GM21717 (cell line): ENCODE measurements around the gene MRPL38.

ENCODE experiments used
- ATAC-seq: cut with Tn5 transposase; IDR thresholded peaks from one replicate; pipeline ENCODE4 v1.9.1; 2021; ENCODE audit warnings: mild to moderate bottlenecking, moderate library complexity; ENCODE audit not compliant: unreplicated experiment

The MRPL38 gene

GRCh38 chr17:75904749-75905521 lies at the start of gene MRPL38:
Gene MRPL38 (minus strand): TSS chr17:75904884. CDS start chr17:75904875, 9 bp downstream.
- ATAC-seq = peak; percentile 87

- no peak for ATAC-seq
Observed at GRCh38 chr17:75950855-75951554, 46.3 kb upstream of the MRPL38 start.

GRCh38 chr17:75950421-75950820 lies 45.7 kb upstream of the MRPL38 start:
- no peak for ATAC-seq

GRCh38 chr17:75945211-75945610 lies 40.5 kb upstream of the MRPL38 start:
- ATAC-seq = no peak

- no peak for ATAC-seq
Observed at GRCh38 chr17:75943491-75943890, 38.8 kb upstream of the MRPL38 start.

- no peak for ATAC-seq
Observed at GRCh38 chr17:75942473-75942872, 37.8 kb upstream of the MRPL38 start.

GRCh38 chr17:75941442-75941819 lies 36.7 kb upstream of the MRPL38 start:
- ATAC-seq = no peak

GRCh38 chr17:75940727-75941441 lies 36.2 kb upstream of the MRPL38 start, which contains the start of gene FBF1:
Gene FBF1 (minus strand): TSS chr17:75941042. CDS start chr17:75938149, 2,893 bp downstream.
- peak; percentile 84 for ATAC-seq

- ATAC-seq = no peak
Observed at GRCh38 chr17:75937652-75938051, 33.0 kb upstream of the MRPL38 start.

GRCh38 chr17:75933808-75934207 lies 29.1 kb upstream of the MRPL38 start:
- ATAC-seq = no peak

GRCh38 chr17:75932852-75933251 lies 28.2 kb upstream of the MRPL38 start:
- ATAC-seq = no peak

GRCh38 chr17:75931062-75931461 lies 26.4 kb upstream of the MRPL38 start:
- no peak for ATAC-seq

- no peak for ATAC-seq
Observed at GRCh38 chr17:75927286-75927922, 22.7 kb upstream of the MRPL38 start.

GRCh38 chr17:75926456-75926855 lies 21.8 kb upstream of the MRPL38 start:
- ATAC-seq = no peak

- ATAC-seq = no peak
Observed at GRCh38 chr17:75925912-75926311, 21.2 kb upstream of the MRPL38 start.

- ATAC-seq = no peak
Observed at GRCh38 chr17:75925103-75925502, 20.4 kb upstream of the MRPL38 start.

GRCh38 chr17:75922963-75923874 lies 18.5 kb upstream of the MRPL38 start:
- no peak for ATAC-seq

- no peak for ATAC-seq
Observed at GRCh38 chr17:75922173-75922961, 17.7 kb upstream of the MRPL38 start.

GRCh38 chr17:75921596-75921995 lies 16.9 kb upstream of the MRPL38 start:
- ATAC-seq = no peak
